AG10803 (cell line): ENCODE data around the gene RBM38.

Experiments used
- DNase-seq: peaks from one replicate; pipeline ENCODE4 v3.0.0; 2010; ENCODE audit warnings: low read depth
- H3K4me3 ChIP-seq: 2 replicates; pipeline ENCODE4 v1.5.1; 2011; ENCODE audit warnings: mild to moderate bottlenecking, low read length, control low read depth
- CTCF ChIP-seq: conservative IDR thresholded peaks from 2 replicates; pipeline ENCODE4 v1.5.1; 2011; ENCODE audit warnings: mild to moderate bottlenecking, low read length, control low read depth, inconsistent platforms

RBM38 gene

GRCh38 chr20:57450419-57450818 lies 59.2 kb downstream of the RBM38 start:
- no peak overlapping the region for H3K4me3 ChIP-seq
- no peak for TF ChIP-seq CTCF
- DNase-seq: peak; percentile 74

- H3K4me3 ChIP-seq: no peak overlapping the region
- DNase-seq: no peak
- no peak for TF ChIP-seq CTCF
Measured at GRCh38 chr20:57450931-57451330, 59.7 kb downstream of the RBM38 start.

- no peak for DNase-seq
- no peak for TF ChIP-seq CTCF
- no peak overlapping the region for H3K4me3 ChIP-seq
Measured at GRCh38 chr20:57451431-57451794, 60.2 kb downstream of the RBM38 start.

- H3K4me3 ChIP-seq: no peak overlapping the region
- peak; percentile 45 for DNase-seq
- TF ChIP-seq CTCF: no peak
Measured at GRCh38 chr20:57451795-57452661, 60.8 kb downstream of the RBM38 start.

GRCh38 chr20:57455386-57455785 lies 64.2 kb downstream of the RBM38 start:
- DNase-seq: no peak
- H3K4me3 ChIP-seq: no peak overlapping the region
- TF ChIP-seq CTCF: no peak

GRCh38 chr20:57456116-57456515 lies 64.9 kb downstream of the RBM38 start:
- TF ChIP-seq CTCF: no peak
- DNase-seq: no peak
- H3K4me3 ChIP-seq: no peak overlapping the region

GRCh38 chr20:57457243-57458095 lies 66.3 kb downstream of the RBM38 start:
- no peak for TF ChIP-seq CTCF
- DNase-seq: no peak
- no peak overlapping the region for H3K4me3 ChIP-seq
